Measurements from ENCODE around the gene VSIG10. TPM values are rescaled to one million over a fixed set of nuclear protein-coding genes. Genes with fewer than 3 reads are reported as not detected.

The VSIG10 gene
- total RNA-seq, 1 experiment from 2014 or later, result 32.6 TPM

- DNase-seq, result no peak
- Histone ChIP-seq H3K36me3 (ENCODE audit: control insufficient read depth, insufficient read depth, low read length) (no peaks in the 10 kb centered on the region), H3K9me3 (no peaks in the 10 kb centered on the region), H3K4me1 (peaks cover 29% of the 10 kb centered on the region), H3K4me3 (ENCODE audit: low read depth, low read length) (no peak overlapping the region), H3K27me3 (replicated peaks; ENCODE audit: control insufficient read depth, insufficient read depth, low read length) (no peaks in the 10 kb centered on the region)
- Mint-ChIP-seq H3K9me3 (ENCODE audit: unreplicated experiment) (no peaks in the 10 kb centered on the region), H3K27ac (ENCODE audit: unreplicated experiment) (no peak overlapping the region), H3K36me3 (ENCODE audit: insufficient read depth, unreplicated experiment) (peaks cover 27% of the 10 kb centered on the region), H3K27me3 (ENCODE audit: insufficient read depth, unreplicated experiment) (no peaks in the 10 kb centered on the region), H3K4me1 (ENCODE audit: low read depth, unreplicated experiment) (peaks cover 30% of the 10 kb centered on the region), H3K4me3 (ENCODE audit: unreplicated experiment) (no peak overlapping the region)
- ChIA-PET POLR2A (no interaction called here), CTCF (interaction anchor here (0.7 kb wide), 1 partner anchor 9 kb away, joined by 6 read pairs; no protein-coding TSS in a partner anchor)
- intact Hi-C loops (cut with micrococcal nuclease; ENCODE audit: unreplicated experiment), result no loop called here
- TF ChIP-seq CTCF (IDR thresholded peaks at IDR 0.05; ENCODE audit: insufficient read depth in 1 of 2, low read depth in 1 of 2, low read length in 1 of 2, severe bottlenecking in 1 of 2, unreplicated experiment in 1 of 2), result no peak
- no TSS peak for BruUV-seq (replicated peaks)
These were observed 35.4 kb downstream of the VSIG10 start for GRCh38 chr12:118068445-118068844.

GRCh38 chr12:118065380-118065779 is 38.4 kb downstream of the VSIG10 start:
- Mint-ChIP-seq H3K9me3 (ENCODE audit: unreplicated experiment) (no peaks in the 10 kb centered on the region), H3K4me3 (ENCODE audit: unreplicated experiment) (no peak overlapping the region), H3K36me3 (ENCODE audit: insufficient read depth, unreplicated experiment) (peaks cover 48% of the 10 kb centered on the region), H3K27me3 (ENCODE audit: insufficient read depth, unreplicated experiment) (no peaks in the 10 kb centered on the region), H3K4me1 (ENCODE audit: low read depth, unreplicated experiment) (peaks cover 33% of the 10 kb centered on the region), H3K27ac (ENCODE audit: unreplicated experiment) (no peak overlapping the region)
- TF ChIP-seq CTCF (IDR thresholded peaks at IDR 0.05; ENCODE audit: insufficient read depth in 1 of 2, low read depth in 1 of 2, low read length in 1 of 2, severe bottlenecking in 1 of 2, unreplicated experiment in 1 of 2), result no peak
- Histone ChIP-seq H3K9me3 (no peaks in the 10 kb centered on the region), H3K27me3 (replicated peaks; ENCODE audit: control insufficient read depth, insufficient read depth, low read length) (no peaks in the 10 kb centered on the region), H3K36me3 (ENCODE audit: control insufficient read depth, insufficient read depth, low read length) (no peaks in the 10 kb centered on the region), H3K4me3 (ENCODE audit: low read depth, low read length) (no peak overlapping the region), H3K4me1 (peaks cover 30% of the 10 kb centered on the region)
- intact Hi-C loops (cut with micrococcal nuclease; ENCODE audit: unreplicated experiment), result no loop called here
- ChIA-PET CTCF (interaction anchor here (1.0 to 1.4 kb wide), 2 partner anchors 190 to 313 kb away, joined by 4 read pairs; no protein-coding TSS in a partner anchor), POLR2A (no interaction called here)
- BruUV-seq (replicated peaks), result no TSS peak
- DNase-seq, result no peak

- no peak overlapping the region for H3K4me3 ChIP-seq (ENCODE audit: low read depth, low read length)
- Mint-ChIP-seq H3K27me3 (ENCODE audit: insufficient read depth, unreplicated experiment) (no peaks in the 10 kb centered on the region), H3K9me3 (ENCODE audit: unreplicated experiment) (no peaks in the 10 kb centered on the region), H3K27ac (ENCODE audit: unreplicated experiment) (peak overlapping the region; percentile 99), H3K36me3 (ENCODE audit: insufficient read depth, unreplicated experiment) (peaks cover 48% of the 10 kb centered on the region), H3K4me3 (ENCODE audit: unreplicated experiment) (peak overlapping the region; percentile 95), H3K4me1 (ENCODE audit: low read depth, unreplicated experiment) (peaks cover 33% of the 10 kb centered on the region)
- peak in 1 of 2 experiments; percentile 18 for DNase-seq
- no peaks in the 10 kb centered on the region for H3K36me3 ChIP-seq (ENCODE audit: control insufficient read depth, insufficient read depth, low read length)
- H3K9me3 ChIP-seq, result no peaks in the 10 kb centered on the region
- BruUV-seq (replicated peaks), result no TSS peak
- no peaks in the 10 kb centered on the region for H3K27me3 ChIP-seq (replicated peaks; ENCODE audit: control insufficient read depth, insufficient read depth, low read length)
- peak; percentile 17 to 21 for TF ChIP-seq CTCF (IDR thresholded peaks at IDR 0.05; ENCODE audit: insufficient read depth in 1 of 2, low read depth in 1 of 2, low read length in 1 of 2, severe bottlenecking in 1 of 2, unreplicated experiment in 1 of 2)
- CTCF ChIA-PET, result interaction anchor here (0.9 to 1.4 kb wide), 3 partner anchors 21 to 314 kb away, joined by 3 to 4 read pairs (median 4); no protein-coding TSS in a partner anchor
- intact Hi-C loops (cut with micrococcal nuclease; ENCODE audit: unreplicated experiment), result loop anchor here (5.0 kb wide), 1 partner anchor 58 kb away; no protein-coding TSS in a partner anchor
- peaks cover 37% of the 10 kb centered on the region for H3K4me1 ChIP-seq
- POLR2A ChIA-PET, result interaction anchor here (0.5 to 1.4 kb wide), 3 partner anchors 24 to 190 kb away, joined by 3 to 6 read pairs (median 4); partner anchors contain the start of gene VSIG10
These were observed 39.2 kb downstream of the VSIG10 start for GRCh38 chr12:118064608-118065007.

Data from Caco-2 (cell line).